Activated gamma-delta T cell treated with Interleukin-2 at 50 U/mL for 16 hours (primary cell): ENCODE results near the gene GON4L.
"Not testable (repeated sequence)": the region's sequence is repeated elsewhere in the genome, so short reads cannot be mapped to it uniquely, and the experiment has no call there.

ENCODE experiments used
- DNase-seq: peaks from one replicate; pipeline ENCODE4 v3.0.0-alpha.2; 2020

The GON4L gene

GRCh38 chr1:155812878-155813277, 44.1 kb downstream of the GON4L start:
- DNase-seq, result no peak

DNA sequence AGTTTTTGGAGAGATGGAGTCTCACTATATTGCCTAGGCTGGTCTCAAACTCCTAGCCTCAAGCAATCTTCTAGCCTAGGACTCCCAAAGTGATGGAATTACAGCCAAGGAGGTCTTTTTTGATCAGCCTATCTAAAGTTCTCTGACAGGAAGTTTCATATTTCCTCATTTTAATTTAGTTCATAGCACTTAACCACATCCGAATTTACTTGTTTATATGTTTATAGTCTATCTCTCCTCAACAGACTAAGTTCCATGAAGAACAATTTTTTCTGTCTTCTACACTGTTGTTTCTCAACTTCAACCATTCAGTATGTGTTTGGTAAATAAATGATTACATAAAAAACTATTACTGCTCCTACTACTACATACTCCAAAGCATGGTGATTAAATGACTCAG, 47.9 kb downstream of the GON4L start:
- DNase-seq, result no peak

DNA sequence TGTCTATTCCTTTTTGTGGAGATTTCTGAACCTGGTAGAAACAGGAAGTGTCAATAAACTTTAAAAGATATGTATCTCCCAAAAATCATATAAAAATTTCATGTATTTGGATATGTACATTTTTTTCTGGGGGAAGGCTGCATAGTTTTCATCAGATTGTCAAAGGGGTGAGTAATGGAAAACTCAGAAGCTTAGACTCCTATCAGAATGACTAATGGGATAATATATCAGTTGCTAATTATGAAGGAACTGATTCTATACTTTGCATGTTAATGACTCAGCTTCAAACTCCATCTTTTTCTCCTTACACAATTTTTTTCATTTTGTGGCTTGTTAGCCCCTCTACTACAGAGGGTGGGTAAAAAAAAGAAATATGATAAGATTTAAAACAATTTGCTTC, 55.9 kb downstream of the GON4L start:
- no peak for DNase-seq

DNA sequence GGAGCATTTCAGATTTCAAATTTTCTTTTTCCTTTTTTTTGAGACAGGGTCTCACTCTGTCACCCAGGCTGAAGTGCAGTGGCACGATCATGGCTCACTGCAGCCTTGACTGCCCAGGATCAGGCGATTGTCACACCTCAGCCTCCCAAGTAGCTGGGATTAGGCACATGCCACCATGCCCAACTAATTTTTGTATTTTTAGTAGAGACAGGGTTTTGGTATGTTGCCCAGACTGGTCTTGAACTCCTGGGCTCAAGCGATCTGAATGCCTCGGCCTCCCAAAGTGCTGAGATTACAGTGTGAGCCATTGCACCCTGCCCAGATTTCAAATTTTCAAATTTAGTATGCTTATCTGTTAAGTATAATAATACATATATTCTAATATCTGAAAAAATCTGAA, 61.4 kb downstream of the GON4L start:
- not testable (repeated sequence) for DNase-seq

GRCh38 chr1:155794605-155795245, 62.3 kb downstream of the GON4L start:
- DNase-seq, result no peak

DNA sequence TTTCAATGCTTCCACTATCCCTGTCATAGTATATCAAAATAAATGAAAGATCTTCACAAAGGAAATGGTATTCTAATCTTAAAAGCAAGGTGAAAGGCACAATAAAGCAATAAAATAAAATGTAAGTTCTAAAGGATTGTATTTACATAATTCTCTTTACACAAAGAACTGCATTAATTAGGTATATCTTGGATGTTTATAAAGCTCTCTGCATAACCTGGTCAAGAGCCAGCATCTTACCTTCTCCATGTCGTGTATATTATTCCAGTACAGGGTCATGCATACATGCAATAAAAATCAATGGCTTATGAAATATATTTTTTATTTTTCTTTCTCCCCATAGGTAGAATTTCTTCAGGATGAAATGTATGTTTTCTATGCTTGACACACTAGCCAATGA, 63.8 kb downstream of the GON4L start:
- DNase-seq, result no peak

DNA sequence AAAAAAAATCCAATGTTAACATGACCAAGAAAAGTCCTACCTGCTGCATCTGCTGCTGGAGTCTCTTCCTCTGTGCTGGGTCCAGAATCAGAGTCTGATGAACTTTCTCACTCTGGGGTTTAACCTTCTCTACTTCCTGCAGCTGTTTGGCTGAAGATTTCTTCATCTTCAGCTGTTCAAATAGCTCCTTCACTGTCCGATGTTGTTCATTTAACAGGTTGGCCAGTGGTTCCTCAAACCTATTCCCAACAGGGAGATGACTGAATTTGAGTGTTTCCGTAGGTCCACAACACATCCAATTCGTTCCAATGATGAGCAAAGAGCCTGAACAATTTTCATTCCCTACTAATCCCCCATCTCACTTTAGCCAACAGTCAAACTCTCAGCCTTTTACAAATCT, 79.4 kb downstream of the GON4L start:
- no peak for DNase-seq

DNA sequence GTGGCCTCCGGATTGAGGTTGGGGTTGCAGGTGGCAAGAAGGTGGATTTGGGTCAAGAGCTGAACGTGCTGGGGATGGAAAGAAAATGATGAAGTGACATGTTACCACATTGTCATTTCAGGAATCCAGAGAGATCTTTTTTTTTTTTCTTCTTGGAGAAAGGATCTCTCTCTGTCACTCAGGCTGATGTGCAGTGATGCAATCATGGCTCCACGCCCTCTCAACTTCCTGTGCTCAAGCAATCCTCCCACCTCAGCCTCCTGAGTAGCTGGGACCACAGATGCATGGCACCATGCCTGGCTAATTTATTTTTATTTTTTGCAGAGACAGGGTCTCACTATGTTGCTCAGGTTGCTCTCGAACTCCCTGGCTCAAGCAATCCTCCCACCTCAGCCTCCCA, 80.6 kb downstream of the GON4L start:
- DNase-seq, result no peak

- no peak for DNase-seq
Measured at GRCh38 chr1:155773221-155773620, 83.8 kb downstream of the GON4L start.

DNA sequence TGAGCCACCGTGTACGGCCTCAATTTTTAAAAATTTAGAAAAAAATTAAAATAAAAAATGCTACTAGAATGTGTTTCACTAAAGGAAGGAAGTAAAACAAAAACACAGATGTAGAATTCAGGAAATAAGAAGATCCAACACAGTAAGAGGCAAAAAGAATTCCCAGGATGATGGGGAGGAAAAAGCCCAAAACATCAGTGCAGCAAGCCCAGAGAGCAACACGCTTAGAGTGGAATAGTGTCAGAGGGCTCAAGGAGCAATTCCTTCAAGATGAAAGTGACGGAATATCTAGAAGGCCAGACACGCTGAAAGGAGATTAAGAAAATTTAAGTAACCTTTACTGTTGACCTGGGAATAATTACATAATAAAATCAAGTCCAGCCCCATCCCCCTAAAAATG, 87.8 kb downstream of the GON4L start:
- no peak for DNase-seq

DNA sequence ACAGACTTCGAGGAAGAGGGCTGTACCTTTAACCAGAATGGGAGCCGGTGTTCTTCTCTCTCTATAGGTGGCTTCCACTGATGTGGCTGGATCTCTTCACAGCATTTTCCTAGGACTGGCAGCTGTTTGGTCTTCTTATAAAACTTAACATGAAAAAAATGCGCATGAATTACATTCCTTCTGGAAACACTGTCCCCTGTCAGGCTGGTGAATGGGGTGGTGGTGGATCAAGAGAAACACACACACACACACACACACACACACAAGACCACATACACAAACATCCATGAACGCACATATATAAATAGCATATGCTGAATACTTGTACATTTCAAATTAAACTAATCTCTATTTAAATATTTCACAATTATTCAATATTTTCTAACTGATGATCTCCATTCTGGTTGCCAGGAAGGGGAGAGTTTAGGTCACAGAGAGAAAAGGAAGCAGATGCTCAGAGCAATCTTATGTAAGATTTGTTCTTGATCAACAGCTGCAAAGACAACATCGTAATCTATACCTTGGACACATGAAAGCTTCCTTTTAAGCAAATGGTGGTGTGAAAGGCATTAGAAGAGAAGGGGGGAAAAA, 89.5 kb downstream of the GON4L start:
- DNase-seq, result not testable (repeated sequence)

DNA sequence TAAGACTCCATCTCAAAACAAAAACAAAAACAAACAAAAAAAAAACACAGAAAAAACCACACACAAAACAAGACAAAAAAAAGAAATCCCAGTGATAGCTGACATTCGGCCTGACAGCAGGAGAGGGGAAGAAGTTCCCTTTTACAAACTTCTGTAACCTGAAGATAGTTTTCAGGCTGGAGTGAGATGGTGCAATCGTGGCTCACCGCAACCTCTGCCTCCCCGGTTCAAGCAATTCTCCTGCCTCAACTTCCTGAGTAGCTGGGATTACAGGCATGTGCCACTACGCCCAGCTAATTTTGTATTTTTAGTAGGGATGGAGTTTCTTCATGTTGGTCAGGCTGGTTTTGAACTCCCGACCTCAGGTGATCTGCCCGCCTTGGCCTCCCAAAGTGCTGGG, 93.0 kb downstream of the GON4L start:
- not testable (repeated sequence) for DNase-seq

DNA sequence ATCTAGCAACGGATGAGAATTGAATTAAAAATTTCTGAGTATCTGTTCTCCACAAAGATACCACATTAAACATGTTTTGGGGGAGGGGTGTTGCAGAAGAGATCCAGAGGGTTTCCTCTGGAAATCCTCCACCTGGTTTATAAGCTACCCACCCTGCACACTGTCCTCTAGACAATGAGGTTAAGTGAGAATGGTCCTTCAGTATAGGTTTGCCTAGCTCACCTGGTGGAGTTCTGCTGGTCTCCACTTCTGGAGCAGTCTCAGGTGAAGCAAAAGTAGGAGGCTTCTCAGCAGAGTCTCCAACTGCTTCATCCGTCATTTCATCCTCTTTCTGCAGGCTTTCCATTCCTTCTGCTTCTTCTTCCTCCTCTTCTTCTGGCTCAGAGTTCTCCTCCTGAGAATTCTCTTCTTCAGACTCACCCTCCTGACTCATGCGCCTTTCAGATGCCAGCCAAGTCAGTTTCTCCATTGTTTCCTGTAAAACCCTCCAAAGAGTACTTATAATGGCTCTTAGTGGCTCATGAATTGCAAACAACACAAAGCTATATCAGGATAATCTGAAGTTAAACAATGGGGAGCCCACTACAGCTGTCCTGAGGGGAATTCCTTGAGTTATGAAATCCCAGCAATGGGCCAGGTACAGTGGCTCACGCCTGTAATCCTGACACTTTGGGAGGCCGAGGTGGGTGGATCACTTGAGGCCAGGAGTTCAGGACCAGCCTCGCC, 93.8 kb downstream of the GON4L start:
- DNase-seq, result not testable (repeated sequence)

GRCh38 chr1:155761736-155762405, 95.1 kb downstream of the GON4L start:
- DNase-seq, result no peak

GRCh38 chr1:155760751-155761475, 96.1 kb downstream of the GON4L start:
- no peak for DNase-seq

GRCh38 chr1:155759966-155760630, 96.9 kb downstream of the GON4L start:
- no peak for DNase-seq

DNA sequence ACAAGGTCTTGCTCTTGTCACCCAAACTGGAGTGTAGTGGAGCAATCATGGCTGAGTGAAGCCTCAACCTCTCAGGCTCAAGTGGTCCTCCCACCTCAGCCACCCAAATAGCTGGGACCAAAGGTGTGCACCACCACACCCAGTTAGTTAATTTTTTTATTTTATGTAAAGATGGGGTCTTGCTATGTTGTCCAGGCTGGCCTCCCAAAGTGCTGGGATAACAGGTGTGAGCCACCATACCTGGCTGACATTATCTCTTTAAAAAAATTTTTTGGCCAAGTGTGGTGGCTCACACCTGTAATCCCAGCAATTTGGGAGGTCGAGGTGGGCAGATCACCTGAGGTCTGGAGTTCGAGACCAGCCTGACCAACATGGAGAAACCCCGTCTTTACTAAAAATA, 98.0 kb downstream of the GON4L start:
- not testable (repeated sequence) for DNase-seq

DNA sequence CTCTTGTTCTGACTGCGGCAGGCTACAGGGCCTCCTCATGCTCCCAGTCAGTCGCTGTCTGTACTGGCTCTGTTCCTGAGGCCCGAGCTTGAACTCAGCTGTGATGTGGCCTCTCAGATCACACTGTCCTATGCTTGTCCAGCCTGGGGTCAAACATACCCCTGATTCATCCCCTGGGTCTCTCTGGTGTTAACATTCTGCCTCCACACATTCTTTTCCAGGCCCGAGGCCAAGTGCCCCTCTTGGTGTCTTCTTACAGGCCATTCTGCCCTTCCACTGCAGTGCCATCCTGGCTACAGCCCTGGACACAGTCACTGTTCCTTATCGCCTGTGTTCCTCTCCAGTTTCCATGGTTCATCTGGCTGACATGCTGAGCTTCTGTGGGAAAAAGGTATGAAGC, 108.9 kb downstream of the GON4L start:
- not testable (repeated sequence) for DNase-seq

DNA sequence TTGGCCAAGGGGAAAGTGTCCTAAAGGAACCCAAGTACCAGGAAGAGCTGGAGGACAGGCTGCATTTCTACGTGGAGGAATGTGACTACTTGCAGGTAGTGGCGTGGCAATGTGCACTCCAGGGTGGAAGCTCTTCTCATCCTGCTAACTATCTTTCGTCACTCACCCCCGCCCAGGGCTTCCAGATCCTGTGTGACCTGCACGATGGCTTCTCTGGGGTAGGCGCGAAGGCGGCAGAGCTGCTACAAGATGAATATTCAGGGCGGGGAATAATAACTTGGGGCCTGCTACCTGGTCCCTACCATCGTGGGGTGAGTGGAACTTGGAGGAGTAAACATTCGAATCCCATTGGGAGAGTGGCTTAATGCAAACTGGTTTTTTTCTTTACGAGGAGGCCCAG, 109.4 kb downstream of the GON4L start:
- DNase-seq, result not testable (repeated sequence)

GRCh38 chr1:155745284-155746228, 111.5 kb downstream of the GON4L start:
- peak; percentile 87 for DNase-seq

- no peak for DNase-seq
Measured at GRCh38 chr1:155744711-155745283, 112.2 kb downstream of the GON4L start.
